Heart left ventricle (tissue), 13 donors: ENCODE results near the gene CIC.

Experiments used
- POLR2A ChIP-seq, 2 donors: fragments of 450-650 bp; IDR thresholded peaks; one replicate each; pipeline ENCODE4 v1.6.1; 2017; ENCODE audit warnings: antibody characterized with exemption in 2 of 2, mild to moderate bottlenecking in 2 of 2, moderate library complexity in 2 of 2
- TF ChIP-seq, protein P1 (sequence below), 12 donors: fragments of 200-600 bp; sonication (generic) in 4 of 12; IDR thresholded peaks; one replicate each; pipeline versions ENCODE4 v1.5.0 to v1.8.0; 2018 to 2022; ENCODE audit warnings: antibody characterized with exemption in 12 of 12, mild to moderate bottlenecking in 5 of 12
- donor health status: ischemic (EF 13 %, LVEDD 7.1; RV severe dilation, severe dysfunction).
- donor health status: DM: no; HTN: yes; CAD: no.
- donor health status: DM: no; HTN: no; CAD: no.
- donor health status: ischemic (EF 25% LVEDD 6.9; RV normal size, moderate dysfunction).
- donor health status: ischemic (EF 25% LVEDD 5.7; RV mildly dilated, moderate dysfunction).
- donor health status: ischemic (EF 35%, LVEDD 5.7; RV mildly dilated, moderate dysfunction).
- donor health status: nonischemic (EF 11% LVEDD 7.7; RV severe dilation, severe dysfunction).
- donor health status: DM: yes; HTN: yes; CAD: no.
- donor health status: PGD.
- donor health status: ischemic (EF 29% LVEDD 5.4; RV normal size, mild dysfunction).
- donor health status: nonischemic (EF 23%, LVEDD 6.1; RV moderate dilation, normal function).

GRCh38 chr19:42334697-42335373 lies 65.8 kb downstream of the CIC start:
- TF ChIP-seq, protein P1, sequence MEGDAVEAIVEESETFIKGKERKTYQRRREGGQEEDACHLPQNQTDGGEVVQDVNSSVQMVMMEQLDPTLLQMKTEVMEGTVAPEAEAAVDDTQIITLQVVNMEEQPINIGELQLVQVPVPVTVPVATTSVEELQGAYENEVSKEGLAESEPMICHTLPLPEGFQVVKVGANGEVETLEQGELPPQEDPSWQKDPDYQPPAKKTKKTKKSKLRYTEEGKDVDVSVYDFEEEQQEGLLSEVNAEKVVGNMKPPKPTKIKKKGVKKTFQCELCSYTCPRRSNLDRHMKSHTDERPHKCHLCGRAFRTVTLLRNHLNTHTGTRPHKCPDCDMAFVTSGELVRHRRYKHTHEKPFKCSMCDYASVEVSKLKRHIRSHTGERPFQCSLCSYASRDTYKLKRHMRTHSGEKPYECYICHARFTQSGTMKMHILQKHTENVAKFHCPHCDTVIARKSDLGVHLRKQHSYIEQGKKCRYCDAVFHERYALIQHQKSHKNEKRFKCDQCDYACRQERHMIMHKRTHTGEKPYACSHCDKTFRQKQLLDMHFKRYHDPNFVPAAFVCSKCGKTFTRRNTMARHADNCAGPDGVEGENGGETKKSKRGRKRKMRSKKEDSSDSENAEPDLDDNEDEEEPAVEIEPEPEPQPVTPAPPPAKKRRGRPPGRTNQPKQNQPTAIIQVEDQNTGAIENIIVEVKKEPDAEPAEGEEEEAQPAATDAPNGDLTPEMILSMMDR (IDR thresholded peaks at IDR 0.05) = no peak
- TF ChIP-seq POLR2A (IDR thresholded peaks at IDR 0.05) = no peak
